SIG-M5 treated with dmso at 0.1 percent for 504 hours (cell line): Measurements from ENCODE around the gene CD22.
A peak's percentile ranks its signal among the peaks of the same experiment; 100 is the strongest.
"Not testable (repeated sequence)": the region's sequence is repeated elsewhere in the genome, so short reads cannot be mapped to it uniquely, and the experiment has no call there.

Source experiments
- DNase-seq: peaks from one replicate; lab custom pipeline; 2025; ENCODE audit not compliant: unreplicated experiment; lab: John Stamatoyannopoulos, UW

The CD22 gene

DNA sequence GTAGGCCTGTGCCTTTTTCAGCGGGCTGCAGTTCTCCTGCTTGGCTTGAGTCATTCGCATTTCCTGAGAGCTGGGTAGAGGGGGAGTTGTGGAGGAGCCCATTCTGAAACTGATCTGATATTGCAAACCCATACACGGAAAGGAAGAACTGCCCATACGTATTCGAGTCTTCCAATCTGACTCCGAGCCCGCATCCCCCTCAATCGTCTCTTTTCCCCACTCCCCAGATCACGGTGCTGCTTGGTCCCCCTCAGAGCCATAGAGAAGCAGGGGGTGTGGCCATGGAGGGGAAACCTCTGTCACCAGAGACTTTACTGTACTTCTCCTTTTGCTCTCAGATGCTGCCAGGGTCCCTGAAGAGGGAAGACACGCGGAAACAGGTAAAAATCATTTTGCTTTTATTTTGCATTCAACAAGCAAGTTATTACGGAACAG is at the start of gene CD22:
Gene CD22 (plus strand): TSS at position 337 of the 435 bp plus-strand sequence. CDS start 2,854 bp downstream, outside the sequence.
- DNase-seq: peak; percentile 25

DNA sequence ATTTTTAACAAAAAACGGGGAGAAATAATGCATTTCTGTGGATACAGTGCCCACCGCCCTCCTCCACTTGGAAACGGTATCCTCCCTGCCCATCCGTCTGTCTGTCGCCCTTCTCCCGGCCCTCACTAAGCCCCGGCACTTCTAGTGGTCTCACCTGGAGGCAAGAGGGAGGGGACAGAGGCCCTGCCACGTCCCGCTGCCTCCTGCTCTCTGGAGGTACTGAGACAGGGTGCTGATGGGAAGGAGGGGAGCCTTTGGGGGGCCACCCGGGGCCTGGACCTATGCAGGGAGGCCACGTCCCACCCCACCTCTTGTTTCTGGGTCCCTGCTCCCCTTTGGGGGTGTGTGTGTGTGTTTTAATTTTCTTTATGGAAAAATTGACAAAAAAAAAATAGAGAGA is 49.6 kb upstream of the CD22 start:
- no peak for DNase-seq

DNA sequence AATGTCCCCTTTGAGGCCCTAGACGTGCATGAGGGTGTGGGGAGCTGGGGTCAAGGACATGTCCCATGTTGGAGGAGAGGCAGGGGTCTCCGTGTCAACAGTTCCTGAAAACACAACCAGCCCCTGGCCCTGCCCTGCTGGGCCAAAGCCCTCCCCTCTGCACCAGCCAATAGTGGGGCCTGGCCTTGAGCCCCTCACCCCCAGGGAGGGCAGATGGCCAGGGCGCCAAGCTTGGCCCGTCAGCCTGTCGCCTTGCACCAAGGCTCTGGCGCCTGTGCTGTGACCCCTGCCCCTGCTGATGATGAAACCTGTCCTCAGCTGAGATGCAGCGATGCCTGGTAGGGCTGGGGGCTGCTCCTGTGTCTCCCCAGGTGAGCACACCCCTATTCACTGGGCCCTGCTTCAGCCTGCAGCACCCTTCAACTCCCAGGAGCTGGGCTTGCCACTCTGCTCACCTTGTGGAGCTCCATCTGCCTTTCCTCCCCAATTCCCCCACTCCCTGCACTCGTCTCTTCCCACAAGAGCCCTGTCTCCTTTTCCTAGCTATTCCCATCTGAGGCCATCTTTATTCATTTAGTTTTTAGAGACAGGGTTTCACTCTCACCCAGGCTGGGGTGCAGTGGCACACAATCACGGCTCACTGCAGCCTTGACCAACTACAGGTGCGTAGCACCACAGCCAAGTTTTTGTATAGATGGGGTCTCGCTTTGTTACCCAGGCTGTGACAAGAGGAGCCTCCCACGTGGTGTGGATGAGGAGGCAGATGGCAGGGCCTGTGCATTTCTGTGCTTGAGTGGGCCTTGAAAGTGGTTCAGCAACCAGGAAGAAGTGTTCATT is 48.8 kb upstream of the CD22 start:
- no peak for DNase-seq

DNA sequence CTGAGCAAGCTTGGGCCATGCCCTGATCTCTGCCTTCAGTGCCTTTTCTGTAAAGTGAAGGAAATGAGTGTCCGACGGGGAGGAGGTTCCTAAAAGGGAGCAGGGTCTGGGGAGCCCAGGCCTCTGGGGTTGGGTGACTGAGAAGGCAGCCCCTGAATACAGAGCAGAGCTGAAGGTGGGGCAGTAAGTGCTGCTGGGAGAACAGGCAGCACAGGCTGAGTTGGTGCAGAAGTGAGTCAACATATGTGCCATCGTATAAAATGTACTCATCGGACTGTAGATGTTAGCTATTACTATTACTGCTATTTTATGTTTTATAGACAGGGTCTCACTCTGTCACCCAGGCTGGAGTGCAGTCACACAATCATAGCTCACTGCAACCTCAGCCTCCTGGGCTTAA is 47.7 kb upstream of the CD22 start:
- no peak for DNase-seq

DNA sequence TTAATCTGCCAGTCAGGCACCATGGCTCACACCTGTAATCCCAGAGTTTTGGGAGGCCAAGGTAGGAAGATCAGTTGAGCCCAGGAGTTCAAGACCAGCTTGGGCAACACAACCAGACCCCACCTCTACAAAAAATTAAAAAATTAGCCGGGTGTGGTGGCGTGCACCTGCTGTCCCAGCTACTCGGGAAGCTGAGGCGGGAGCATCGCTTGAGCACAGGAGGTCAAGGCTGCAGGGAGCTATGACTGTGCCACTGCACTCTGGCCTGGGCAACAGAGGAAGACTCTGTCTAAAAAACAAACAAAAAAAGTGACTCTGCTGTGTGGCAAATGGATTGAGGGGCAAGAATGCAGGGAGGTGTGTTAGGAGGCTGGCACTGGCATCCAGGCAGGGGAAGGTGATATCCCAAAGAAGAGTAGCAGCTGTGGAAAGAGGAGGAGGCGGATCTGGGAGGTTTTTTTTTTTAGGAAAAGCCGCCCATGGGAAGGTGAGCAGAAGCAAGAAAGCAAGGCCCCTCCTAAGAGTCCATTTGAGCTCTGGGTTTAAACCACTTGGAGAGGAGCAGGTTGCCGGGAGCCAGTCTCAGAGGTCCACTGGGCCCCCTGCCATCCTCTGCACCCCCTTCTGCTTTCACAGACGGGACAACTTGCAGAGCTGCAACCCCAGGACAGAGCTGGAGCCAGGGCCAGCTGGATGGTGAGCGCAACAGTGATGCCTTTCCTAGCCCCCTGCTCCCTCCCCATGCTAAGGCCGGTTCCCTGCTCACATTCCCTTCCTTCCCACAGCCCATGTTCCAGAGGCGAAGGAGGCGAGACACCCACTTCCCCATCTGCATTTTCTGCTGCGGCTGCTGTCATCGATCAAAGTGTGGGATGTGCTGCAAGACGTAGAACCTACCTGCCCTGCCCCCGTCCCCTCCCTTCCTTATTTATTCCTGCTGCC is 44.6 kb upstream of the CD22 start:
- DNase-seq: no peak

DNA sequence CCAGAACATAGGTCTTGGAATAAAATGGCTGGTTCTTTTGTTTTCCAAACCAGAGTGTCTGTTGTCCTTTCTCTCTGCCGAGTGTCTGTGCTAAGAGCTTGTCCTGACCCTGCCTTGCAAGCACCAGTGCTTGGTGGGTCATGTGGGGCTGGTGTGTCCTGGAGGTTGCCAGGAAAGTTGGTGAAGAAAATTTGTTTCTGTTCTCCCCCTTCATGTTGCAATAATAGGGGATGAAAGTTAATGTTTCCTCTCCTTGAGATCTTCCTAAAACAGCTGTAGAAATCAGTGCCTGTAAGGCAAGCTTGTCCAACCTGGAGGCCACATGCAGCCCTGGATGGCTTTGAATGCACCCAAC is 43.9 kb upstream of the CD22 start:
- no peak for DNase-seq

DNA sequence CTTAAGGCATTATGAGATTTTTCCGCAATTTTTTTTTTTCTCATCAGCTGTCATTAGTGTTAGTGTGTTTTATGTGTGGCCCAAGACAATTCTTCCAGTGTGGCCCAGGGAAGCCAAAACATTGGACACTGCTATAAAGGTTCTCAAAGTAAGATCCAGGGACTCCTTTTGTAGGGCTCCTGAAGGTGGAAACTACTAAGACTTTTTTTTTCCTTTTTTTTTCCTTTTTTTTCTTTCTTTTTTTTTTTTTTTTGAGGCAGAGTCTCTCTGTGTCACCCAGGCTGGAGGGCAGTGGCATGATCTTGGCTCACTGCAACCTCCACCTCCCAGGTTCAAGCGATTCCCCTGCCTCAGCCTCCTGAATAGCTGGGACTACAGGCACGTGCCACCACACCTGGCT is 43.5 kb upstream of the CD22 start:
- DNase-seq: not testable (repeated sequence)

DNA sequence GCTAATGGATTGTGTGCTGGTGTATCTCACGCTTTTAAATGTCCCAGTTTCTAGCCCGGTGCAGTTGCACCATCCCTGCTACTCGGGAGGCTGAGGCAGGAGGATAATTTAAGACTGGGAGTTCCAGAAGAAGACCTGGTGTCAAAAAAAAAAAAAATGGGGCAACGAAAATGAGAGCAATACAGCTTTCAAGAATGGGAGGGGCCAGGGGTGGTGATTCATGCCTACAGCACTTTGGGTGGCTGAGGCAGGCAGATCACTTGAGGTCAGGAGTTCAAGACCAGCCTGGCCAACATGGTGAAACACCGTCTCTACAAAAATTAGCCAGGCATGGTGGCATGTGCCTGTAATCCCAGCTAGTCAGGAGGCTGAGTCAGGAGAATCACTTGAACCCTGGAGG is 42.9 kb upstream of the CD22 start:
- not testable (repeated sequence) for DNase-seq

DNA sequence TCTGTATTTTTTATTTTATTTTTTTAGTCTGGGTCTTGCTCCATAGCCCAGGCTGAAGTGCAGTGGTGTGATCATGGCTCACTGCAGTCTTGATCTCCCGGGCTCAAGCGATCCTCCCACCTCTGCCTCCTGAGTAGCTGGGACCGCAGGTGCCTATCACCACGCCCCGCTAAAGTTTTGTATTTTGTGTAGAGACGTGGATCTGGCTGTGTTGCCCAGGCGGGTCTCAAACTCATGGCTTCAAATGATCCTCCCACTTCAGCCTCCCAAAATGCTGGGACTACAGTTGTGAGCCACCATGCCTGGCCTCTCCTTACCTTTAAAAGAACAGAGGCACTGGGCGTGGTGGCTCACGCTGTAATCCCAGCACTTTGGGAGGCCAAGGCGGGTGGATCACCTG is 41.3 kb upstream of the CD22 start:
- no peak for DNase-seq

DNA sequence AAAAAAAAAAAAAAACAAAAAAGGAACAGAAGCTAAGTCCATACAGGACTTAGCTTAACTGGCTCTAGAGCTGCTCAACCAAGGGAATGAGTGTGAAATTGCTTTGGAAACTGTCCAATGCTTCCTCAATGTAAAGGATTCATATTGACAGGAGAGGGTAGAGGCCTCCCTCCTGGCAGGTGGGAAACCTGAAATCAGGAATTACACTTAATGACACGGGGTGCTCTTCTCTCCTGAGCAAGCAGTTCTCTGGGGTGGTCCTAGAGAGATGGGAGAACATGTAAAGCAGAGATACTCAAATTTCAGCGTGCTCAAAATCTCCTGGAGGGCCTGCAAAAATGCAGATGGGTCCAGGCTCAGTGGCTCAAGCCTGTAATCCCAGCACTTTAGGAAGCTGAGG is 40.7 kb upstream of the CD22 start:
- no peak for DNase-seq

DNA sequence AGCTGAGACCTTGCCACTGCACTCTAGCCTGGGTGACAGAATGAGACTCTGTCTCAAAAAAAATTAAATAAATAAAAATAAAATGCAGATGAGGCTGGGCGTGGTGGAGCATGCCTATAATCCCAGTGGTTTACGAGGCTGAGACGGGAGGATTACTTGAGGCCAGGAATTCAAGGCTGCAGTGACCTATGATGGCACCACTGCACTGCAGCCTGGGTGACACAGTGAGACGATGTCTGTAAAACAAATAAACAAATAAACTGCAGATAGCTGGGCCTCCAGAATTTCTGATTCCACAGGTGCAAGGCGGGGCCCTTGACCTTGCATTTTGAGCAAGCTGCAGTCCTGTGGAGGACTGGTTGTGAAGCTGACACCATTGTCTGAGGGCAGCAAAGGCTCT is 40.1 kb upstream of the CD22 start:
- no peak for DNase-seq

DNA sequence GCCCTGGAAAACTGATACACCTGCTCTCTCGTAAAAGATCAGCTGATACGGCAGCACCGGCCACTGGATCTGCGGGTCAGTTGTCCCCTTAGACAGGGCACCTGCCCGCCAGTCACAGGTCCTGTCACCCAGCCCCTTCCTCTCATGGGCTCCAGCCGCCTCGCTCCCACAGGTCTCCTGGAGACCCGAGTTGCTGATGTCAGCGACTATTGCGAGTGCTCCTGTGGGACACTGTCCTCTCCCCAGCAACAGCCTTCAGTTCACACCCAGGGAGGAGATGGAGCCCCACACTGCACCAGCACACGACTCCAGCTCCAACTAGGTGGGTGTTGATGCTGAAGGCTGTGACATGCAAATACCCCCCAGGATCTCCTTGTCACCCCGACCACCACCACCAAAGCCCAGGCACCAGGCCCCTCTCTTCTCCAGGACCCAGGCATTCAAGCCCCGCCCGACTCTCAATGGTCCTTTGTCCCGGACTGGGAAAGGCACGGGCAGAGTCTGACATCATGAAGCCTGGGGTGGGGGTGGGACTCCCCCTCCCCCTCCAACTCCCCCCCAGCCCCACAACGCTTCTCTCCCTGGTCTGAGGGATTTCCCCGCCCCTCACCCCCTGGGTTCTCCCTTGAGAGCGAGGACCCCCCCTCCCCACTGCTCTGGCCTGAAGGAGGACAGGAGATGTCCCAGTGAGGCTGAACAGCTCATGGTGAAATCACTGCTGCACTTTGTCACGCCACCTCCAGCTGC is 38.4 kb upstream of the CD22 start:
- no peak for DNase-seq

DNA sequence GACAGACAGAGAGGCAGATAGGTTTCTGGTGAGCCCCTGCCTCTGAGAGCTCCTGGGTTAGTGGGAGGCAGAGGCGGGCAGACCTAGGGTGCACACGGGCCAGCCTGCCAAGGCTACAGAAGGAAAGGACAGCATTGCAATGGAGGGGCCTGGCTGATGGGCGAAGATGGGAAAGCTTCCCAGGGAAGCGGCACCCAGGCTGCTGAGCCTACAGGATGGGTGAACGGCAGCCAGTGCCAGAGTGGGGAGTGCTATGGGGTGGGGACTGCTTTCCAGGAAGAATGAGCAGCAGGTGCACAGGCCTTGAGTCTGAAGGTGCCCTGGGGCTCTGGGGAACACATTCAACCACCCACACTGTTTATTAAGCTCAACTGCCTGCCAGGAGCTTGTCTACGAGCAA is 37.7 kb upstream of the CD22 start:
- DNase-seq: no peak

DNA sequence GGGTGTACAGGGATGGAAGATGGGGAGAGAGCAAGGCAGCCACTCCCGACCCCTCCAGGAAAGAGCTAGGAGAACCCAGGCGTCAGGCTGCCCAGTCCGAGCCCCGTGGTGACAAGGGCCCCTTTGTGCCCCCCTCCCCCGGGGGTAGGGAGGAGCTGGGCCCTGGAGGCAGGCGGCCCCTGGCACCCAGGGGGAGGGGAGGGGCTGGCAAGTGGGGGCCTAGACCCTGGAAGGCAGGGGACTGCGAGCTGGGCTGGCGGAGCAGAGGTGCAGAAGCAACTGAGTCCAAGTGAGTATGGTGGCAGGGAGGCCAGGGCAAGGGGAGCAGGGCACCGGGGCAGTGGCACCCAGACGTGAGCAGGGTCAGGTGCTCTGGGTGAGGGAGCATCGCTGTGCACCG is 37.1 kb upstream of the CD22 start, which contains the start of gene MAG:
Gene MAG (plus strand): TSS at position 246 of the 400 bp plus-strand sequence. CDS start 3,248 bp downstream, outside the sequence.
- no peak for DNase-seq

DNA sequence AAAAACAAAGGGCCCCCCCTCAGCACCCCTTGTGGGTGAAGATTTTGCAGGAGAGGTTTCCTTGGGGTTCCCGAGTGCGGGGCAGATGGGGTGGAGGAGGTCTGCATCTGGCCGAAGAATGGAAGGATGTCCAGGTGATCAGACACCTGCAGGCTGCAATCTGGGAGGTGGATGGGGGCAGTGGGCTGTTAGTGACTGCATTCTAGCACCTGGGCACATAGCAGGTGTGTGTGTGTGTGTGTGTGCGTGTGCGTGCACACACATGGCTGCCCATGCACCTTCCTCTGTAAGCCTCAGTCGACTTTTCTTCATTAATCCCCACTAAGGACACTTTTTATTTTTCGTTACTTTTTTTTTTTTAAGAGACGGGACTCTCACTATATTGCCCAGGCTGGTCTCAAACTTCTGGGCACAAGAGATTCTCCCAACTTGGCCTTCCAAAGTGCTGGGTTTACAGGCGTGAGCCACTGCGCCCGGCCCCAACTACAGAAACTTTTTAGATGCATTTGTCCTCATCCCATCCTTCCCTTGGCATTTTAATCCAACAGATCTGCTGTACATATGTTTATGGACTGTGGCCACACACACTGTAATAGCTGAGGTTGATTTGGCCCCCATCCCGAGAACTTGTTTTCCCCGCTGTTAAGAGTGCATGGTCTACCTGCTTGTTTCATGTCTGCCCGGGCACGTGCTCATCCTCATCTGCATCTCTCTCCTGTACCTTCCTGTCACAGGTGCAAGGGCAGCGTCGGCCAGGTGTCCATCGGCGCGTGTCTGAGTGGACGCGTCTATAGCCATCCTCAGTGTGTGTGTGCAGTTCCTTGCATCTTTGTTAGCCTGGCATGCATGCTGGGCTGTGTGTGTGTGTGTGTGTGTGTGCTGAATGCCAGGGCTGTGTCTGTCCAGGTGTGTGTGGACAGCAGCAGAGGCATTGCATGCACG is 36.3 kb upstream of the CD22 start:
- DNase-seq: no peak

DNA sequence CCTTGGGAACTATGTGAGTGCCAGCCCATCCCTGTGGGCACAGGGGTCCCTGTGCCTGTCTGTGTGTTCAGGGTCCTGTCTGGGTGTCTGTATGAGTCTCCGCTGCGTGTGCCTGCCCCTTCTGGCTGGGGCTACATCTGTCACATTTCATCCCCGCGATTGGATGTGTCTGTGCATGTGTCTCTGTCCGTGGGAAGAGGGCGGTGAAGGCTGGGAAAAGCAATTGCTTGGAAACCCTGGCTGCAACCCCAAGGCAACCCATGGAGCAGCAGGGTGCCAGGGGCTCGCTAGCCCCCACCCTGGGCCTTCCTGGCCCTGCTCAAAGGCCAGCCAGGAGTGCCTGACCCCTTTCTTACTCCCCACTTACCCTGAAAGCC is 35.6 kb upstream of the CD22 start:
- DNase-seq: no peak

DNA sequence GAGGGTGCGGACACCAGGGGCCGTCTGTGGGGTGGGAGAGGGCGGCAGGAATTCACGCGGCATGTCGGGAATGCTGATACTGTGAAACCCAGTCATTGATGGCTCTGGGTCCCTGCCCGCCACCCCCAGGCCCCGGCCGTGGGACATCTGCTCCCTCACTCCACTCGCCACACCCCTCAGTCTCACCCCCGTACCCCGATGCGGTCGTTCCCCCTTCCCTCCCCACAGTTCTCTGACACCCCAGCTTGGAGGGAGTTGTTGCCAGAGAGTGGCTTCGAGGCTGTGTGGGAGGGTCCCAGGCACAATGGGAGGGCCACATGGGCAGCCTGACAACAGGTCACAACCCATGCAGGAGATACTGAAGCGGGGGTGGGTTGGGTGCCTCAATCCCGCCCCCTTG is 35.2 kb upstream of the CD22 start:
- DNase-seq: no peak

DNA sequence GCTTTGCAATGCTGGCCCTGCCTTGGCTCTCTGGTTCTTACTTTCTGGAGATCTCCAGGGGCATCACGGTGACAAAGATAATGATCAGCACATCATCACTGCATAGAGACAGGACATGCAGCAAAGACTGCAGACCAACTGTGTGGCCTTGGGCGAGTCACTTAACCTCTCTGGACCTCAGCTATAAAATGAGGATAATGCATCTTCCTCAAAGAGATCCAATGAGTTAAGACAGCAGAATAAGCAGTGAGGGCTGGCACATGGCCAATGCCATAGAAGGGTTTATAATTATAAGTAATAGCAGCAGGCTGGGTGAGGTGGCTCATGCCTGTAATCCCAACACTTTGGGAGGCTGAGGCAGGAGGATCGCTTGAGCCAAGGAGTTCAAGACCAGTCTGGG is 34.7 kb upstream of the CD22 start:
- no peak for DNase-seq

DNA sequence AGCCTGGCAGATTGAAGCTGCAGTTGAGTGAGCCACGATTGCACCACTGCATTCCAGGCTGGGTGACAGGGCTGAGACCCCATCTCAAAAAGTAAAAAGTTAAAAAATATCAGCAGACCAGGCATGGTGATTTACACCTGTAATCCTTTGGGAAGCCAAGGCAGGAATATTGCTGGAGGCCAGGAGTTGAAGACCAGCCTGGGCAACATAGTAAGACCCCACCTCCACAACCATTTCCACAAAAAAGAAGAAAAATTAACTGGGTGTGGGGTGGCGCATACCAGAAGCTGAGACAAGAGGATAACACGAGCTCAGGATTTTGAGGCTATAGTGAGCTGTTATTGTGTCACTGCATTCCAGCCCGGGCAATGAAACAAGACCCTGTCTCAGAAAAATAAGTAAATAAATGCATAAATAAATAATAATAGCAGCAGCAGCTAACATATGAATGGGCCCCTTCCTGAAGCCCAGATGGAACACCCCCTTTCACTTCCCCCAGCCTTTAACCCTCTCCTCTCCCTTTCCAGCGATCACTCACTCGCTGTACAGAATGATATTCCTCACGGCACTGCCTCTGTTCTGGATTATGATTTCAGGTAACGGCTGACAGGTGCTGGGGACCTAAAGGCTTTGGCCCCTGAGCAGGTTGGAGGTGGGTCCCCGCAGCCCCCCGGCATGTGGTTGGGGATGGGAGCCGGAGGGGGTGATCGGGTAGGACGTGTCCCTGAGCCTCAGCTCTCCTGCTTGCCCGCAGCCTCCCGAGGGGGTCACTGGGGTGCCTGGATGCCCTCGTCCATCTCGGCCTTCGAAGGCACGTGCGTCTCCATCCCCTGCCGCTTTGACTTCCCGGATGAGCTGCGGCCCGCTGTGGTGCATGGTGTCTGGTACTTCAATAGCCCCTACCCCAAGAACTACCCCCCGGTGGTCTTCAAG is 33.9 kb upstream of the CD22 start:
- no peak for DNase-seq
